H1 (cell line): Measurements from ENCODE around the gene KCNMB4. TPM values are rescaled to one million over a fixed set of nuclear protein-coding genes. Genes with fewer than 3 reads are reported as not detected.
A peak's percentile ranks its signal among the peaks of the same experiment; 100 is the strongest.

Experiments
- CTCF ChIA-PET: fragments of 300-600 bp; sonication (Branson Sonifier 250); formaldehyde crosslinking; loops from one replicate; lab custom pipeline; 2021; ENCODE audit not compliant: partially characterized antibody; lab: Charles Lee
- POLR2A ChIA-PET: fragments of 300-600 bp; sonication (Branson Sonifier 250); formaldehyde crosslinking; loops from one replicate; lab custom pipeline; 2021; ENCODE audit warnings: inconsistent platforms; ENCODE audit not compliant: partially characterized antibody; lab: Charles Lee
- DNase-seq, 2 experiments: peaks; one replicate each; pipeline versions ENCODE4 v3.0.0 to v3.0.0-alpha.2; 2010 to 2022; ENCODE audit warnings: low spot score in 2 of 2, low read depth in 1 of 2, mixed read lengths in 1 of 2
- FAIRE-seq: peaks from 2 replicates; lab custom pipeline; 2011; peaks lifted over from hg19 to GRCh38; lab: Jason Lieb, UNC
- H2AFZ ChIP-seq: 2 replicates; pipeline ENCODE4 v1.8.1; 2012; ENCODE audit warnings: low read length, inconsistent platforms
- H2AK5ac ChIP-seq: 2 replicates; pipeline ENCODE4 v1.6.1; 2013; ENCODE audit warnings: low read depth, low read length
- H2BK120ac ChIP-seq: replicated peaks from 2 replicates; pipeline ENCODE3; 2013; ENCODE audit warnings: low read depth, low read length, inconsistent platforms
- H2BK12ac ChIP-seq: 2 replicates; pipeline ENCODE4 v1.6.1; 2013; ENCODE audit warnings: low read depth, low read length
- H2BK15ac ChIP-seq: 2 replicates; pipeline ENCODE4 v1.6.1; 2013; ENCODE audit warnings: low read length
- H2BK20ac ChIP-seq: 2 replicates; pipeline ENCODE4 v1.6.1; 2013; ENCODE audit warnings: low read length
- H2BK5ac ChIP-seq: 2 replicates; pipeline ENCODE4 v1.6.1; 2013; ENCODE audit warnings: low read depth, low read length
- H3K14ac ChIP-seq: 2 replicates; pipeline ENCODE4 v1.6.1; 2013; ENCODE audit warnings: inconsistent platforms; ENCODE audit not compliant: insufficient read length
- H3K18ac ChIP-seq: 2 replicates; pipeline ENCODE4 v1.6.1; 2013; ENCODE audit warnings: low read length; ENCODE audit errors: extremely low read depth
- H3K23ac ChIP-seq: 2 replicates; pipeline ENCODE4 v1.6.1; 2013; ENCODE audit warnings: inconsistent platforms; ENCODE audit not compliant: insufficient read length
- H3K23me2 ChIP-seq: 2 replicates; pipeline ENCODE4 v1.6.1; 2013; ENCODE audit warnings: low read depth, low read length
- H3K27ac ChIP-seq: 2 replicates; pipeline ENCODE4 v1.6.1; 2011; ENCODE audit warnings: low read depth, low read length, inconsistent platforms
- H3K27me3 ChIP-seq, 4 experiments: replicated peaks in 1 of 4; 1 replicate in 1 of 4; 2 replicates in 3 of 4; pipeline versions ENCODE4 v1.6.1 to v1.8.1; 2011 to 2013; ENCODE audit warnings: low read length in 3 of 4, mild to moderate bottlenecking in 3 of 4, inconsistent platforms in 2 of 4, mixed read lengths in 2 of 4, moderate library complexity in 1 of 4; ENCODE audit not compliant: control insufficient read depth in 3 of 4, insufficient read depth in 3 of 4; ENCODE audit errors: extremely low read depth in 1 of 4
- H3K36me3 ChIP-seq, 4 experiments: 2 replicates each; pipeline versions ENCODE4 v1.6.1 to v1.8.1; 2011 to 2013; ENCODE audit warnings: mild to moderate bottlenecking in 4 of 4, low read length in 3 of 4, moderate library complexity in 2 of 4, control low read depth in 1 of 4, inconsistent platforms in 1 of 4; ENCODE audit not compliant: insufficient read depth in 4 of 4, control insufficient read depth in 2 of 4
- H3K4ac ChIP-seq: replicated peaks from 2 replicates; pipeline ENCODE3; 2013; ENCODE audit warnings: low read length, low read depth, mixed read lengths, inconsistent platforms; ENCODE audit not compliant: insufficient read length
- H3K4me1 ChIP-seq, 4 experiments: replicated peaks in 1 of 4; 1 replicate in 1 of 4; 2 replicates in 3 of 4; pipeline versions ENCODE4 v1.6.1 to v1.8.1; 2011 to 2013; ENCODE audit warnings: low read length in 3 of 4, inconsistent platforms in 2 of 4, mixed read lengths in 1 of 4; ENCODE audit not compliant: insufficient read depth in 4 of 4, control insufficient read depth in 3 of 4
- H3K4me2 ChIP-seq, 2 experiments: 2 replicates each; pipeline versions ENCODE4 v1.6.1 to v1.8.1; 2011 to 2013; ENCODE audit warnings: low read depth in 2 of 2, low read length in 2 of 2, control low read depth in 1 of 2, inconsistent platforms in 1 of 2, mild to moderate bottlenecking in 1 of 2; ENCODE audit not compliant: insufficient read depth in 1 of 2
- H3K4me3 ChIP-seq, 4 experiments: fragments of 200-600, 300-600 bp in 1 of 4; sonication (generic), shearing (Covaris generic), sonication (Bioruptor Twin) in 1 of 4; 2 replicates each; pipeline versions ENCODE4 v1.5.1 to v1.8.1; 2011 to 2016; ENCODE audit warnings: low read length in 4 of 4, low read depth in 3 of 4, control low read depth in 2 of 4, inconsistent platforms in 2 of 4, mild to moderate bottlenecking in 2 of 4, mixed read lengths in 1 of 4, moderate library complexity in 1 of 4; ENCODE audit not compliant: insufficient read depth in 2 of 4; ENCODE audit errors: extremely low read depth in 1 of 4
- H3K56ac ChIP-seq: replicated peaks from 2 replicates; pipeline ENCODE3; 2013; ENCODE audit warnings: low read depth, mild to moderate bottlenecking, mixed read lengths, low read length, inconsistent platforms; ENCODE audit not compliant: insufficient read length
- H3K79me1 ChIP-seq: 2 replicates; pipeline ENCODE4 v1.6.1; 2013; ENCODE audit warnings: low read depth, low read length, control low read depth
- H3K79me2 ChIP-seq, 2 experiments: 2 replicates each; pipeline versions ENCODE4 v1.6.1 to v1.8.1; 2012 to 2013; ENCODE audit warnings: low read length in 2 of 2, mild to moderate bottlenecking in 2 of 2, inconsistent platforms in 1 of 2; ENCODE audit not compliant: insufficient read depth in 2 of 2, control insufficient read depth in 1 of 2
- H3K9ac ChIP-seq, 4 experiments: replicated peaks in 1 of 4; 1 replicate in 1 of 4; 2 replicates in 3 of 4; pipeline versions ENCODE4 v1.6.1 to v1.8.1; 2011 to 2013; ENCODE audit warnings: low read depth in 3 of 4, low read length in 3 of 4, control low read depth in 2 of 4, mild to moderate bottlenecking in 2 of 4, moderate library complexity in 2 of 4, inconsistent platforms in 1 of 4; ENCODE audit errors: extremely low read depth in 1 of 4
- H3K9me3 ChIP-seq, 2 experiments: 2 replicates each; pipeline versions ENCODE4 v1.6.1 to v1.8.1; 2012 to 2013; ENCODE audit warnings: mild to moderate bottlenecking in 2 of 2, moderate library complexity in 2 of 2, control low read depth in 1 of 2, inconsistent platforms in 1 of 2, low read depth in 1 of 2, low read length in 1 of 2, mixed read lengths in 1 of 2; ENCODE audit not compliant: insufficient read depth in 2 of 2
- H4K20me1 ChIP-seq, 2 experiments: replicated peaks in 1 of 2; 2 replicates each; pipeline versions ENCODE3 to v1.8.1; 2011 to 2013; ENCODE audit warnings: inconsistent platforms in 2 of 2, low read length in 2 of 2, mild to moderate bottlenecking in 1 of 2; ENCODE audit not compliant: insufficient read depth in 2 of 2, control insufficient read depth in 1 of 2
- H4K5ac ChIP-seq: 2 replicates; pipeline ENCODE4 v1.6.1; 2013; ENCODE audit warnings: low read length, low read depth, mixed read lengths, inconsistent platforms; ENCODE audit not compliant: insufficient read length
- H4K8ac ChIP-seq: 2 replicates; pipeline ENCODE4 v1.8.0; 2013; ENCODE audit warnings: mild to moderate bottlenecking, moderate library complexity, low read length, inconsistent platforms; ENCODE audit not compliant: insufficient read depth; ENCODE audit errors: extremely low read depth
- H4K91ac ChIP-seq: replicated peaks from 2 replicates; pipeline ENCODE3; 2013; ENCODE audit warnings: low read length, mixed read lengths, inconsistent platforms; ENCODE audit not compliant: insufficient read length
- CHD2 ChIP-seq: IDR thresholded peaks from 2 replicates; pipeline ENCODE4 v1.6.1; 2012; ENCODE audit warnings: low read length, improper control_type of control experiment
- POU5F1 ChIP-seq: IDR thresholded peaks from 2 replicates; pipeline ENCODE4 v1.6.1; 2011; ENCODE audit warnings: low read depth, mild to moderate bottlenecking, low read length, moderate library complexity
- SRF ChIP-seq: IDR thresholded peaks from 2 replicates; pipeline ENCODE4 v1.6.1; 2011; ENCODE audit warnings: mild to moderate bottlenecking, low read depth, low read length, moderate library complexity
- WGBS, 2 experiments: shearing (Covaris generic) in 1 of 2; methylation state at CpG; one replicate each; pipeline versions ENCODE4 v1.1.6 to v1.1.7; 2013 to 2015; ENCODE audit warnings: low lambda C conversion rate in 2 of 2, mixed read lengths in 2 of 2, inconsistent platforms in 1 of 2, low coverage in 1 of 2, missing lambda C conversion rate in 1 of 2; ENCODE audit not compliant: insufficient replicate concordance in 2 of 2, insufficient coverage in 1 of 2, insufficient read length in 1 of 2; ENCODE audit errors: extremely low coverage in 1 of 2, missing lambda C conversion rate in 1 of 2; 5-methylcytosine and 5-hydroxymethylcytosine counted together
- polyA plus RNA-seq, 7 experiments: library from polyadenylated mRNA; depleted of rRNA in 3 of 7; stranded (reverse) in 5 of 7; unstranded in 2 of 7; fragments of >200 nt in 5 of 7; fragments of 200-250 nt in 2 of 7; gene quantifications; 1 replicate in 5 of 7; 2 replicates in 1 of 7; 4 replicates in 1 of 7; pipeline versions ENCODE4 v1.2.1 to v1.2.3, GENCODE V29; 2011 to 2013; ENCODE audit warnings: missing spikeins in 2 of 7, mixed read lengths in 2 of 7
- total RNA-seq: library from RNA; stranded (reverse); fragmentation: NEBNext Ultra II Directional; extraction: Animal tissue kit (Norgen Biotek cat#: 25700); gene quantifications from 2 replicates; pipeline ENCODE4 v1.2.1, GENCODE V29; 2021

KCNMB4 gene
- total and polyA plus RNA-seq, 2 of the 8 experiments (the other 6 are each of a cell fraction or from before 2014, with no cell fraction given), result 10.9 to 16.0 TPM

DNA sequence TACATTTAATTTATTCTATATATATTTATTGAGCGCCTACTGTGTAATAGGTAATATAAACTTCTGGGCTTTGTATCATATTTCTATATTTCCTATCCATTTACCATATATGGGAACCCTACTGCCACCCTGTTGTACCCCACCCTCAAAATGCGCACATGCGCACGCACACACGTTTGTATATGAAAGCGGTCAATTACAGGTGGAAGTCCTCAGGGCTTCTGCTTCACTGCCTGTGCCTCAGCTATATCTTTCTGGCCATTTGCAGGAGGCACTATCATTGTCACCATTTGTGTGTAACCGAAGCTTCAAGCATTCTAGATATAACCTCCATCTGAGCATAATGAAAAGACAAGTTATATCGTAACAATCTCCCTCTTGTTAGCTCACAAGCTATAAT lies 31.3 kb upstream of the KCNMB4 start:
- Histone ChIP-seq H2BK5ac (no peak overlapping the region), H2BK12ac (no peak overlapping the region), H3K23ac (no peak overlapping the region), H2BK15ac (no peak overlapping the region), H4K20me1 (no peaks in the 10 kb centered on the region), H3K23me2 (no peaks in the 10 kb centered on the region), H3K4me3 (no peak overlapping the region), H2AK5ac (no peak overlapping the region), H2BK120ac (no peak overlapping the region), H3K9ac (no peak overlapping the region), H4K5ac (no peak overlapping the region), H2BK20ac (no peak overlapping the region), H3K14ac (no peak overlapping the region), H3K79me1 (no peaks in the 10 kb centered on the region), H3K4me1 (peaks cover 0 to 3% (median 2%) of the 10 kb centered on the region in 4 experiments; a peak in 1 of 7 replicates), H3K27ac (peak overlapping the region; percentile 38; the same call in 1 of the 2 replicates), H3K36me3 (peaks cover 7 to 34% (median 22%) of the 10 kb centered on the region in 4 experiments), H3K4me2 (peak overlapping the region in 1 of 2 experiments; percentile 39; a peak in 1 of 4 replicates), H3K18ac (no peak overlapping the region), H3K9me3 (no peaks in the 10 kb centered on the region), H2AFZ (no peak overlapping the region), H3K4ac (no peak overlapping the region), H3K56ac (no peak overlapping the region), H4K91ac (no peak overlapping the region), H4K8ac (no peak overlapping the region), H3K79me2 (no peaks in the 10 kb centered on the region), H3K27me3 (no peaks in the 10 kb centered on the region)
- DNase-seq (no peak), FAIRE-seq (peak; percentile 50)
- POLR2A ChIA-PET, result interaction anchor here (1.1 kb wide), 1 partner anchor 32 kb away, joined by 5 read pairs; no protein-coding TSS in a partner anchor
- CTCF ChIA-PET, result no interaction called here
- TF ChIP-seq CHD2 (no peak), POU5F1 (peak; percentile 58; the same call in 1 of the 2 replicates), SRF (0 out of 2 replicates have a peak, but pooled peaks have one; percentile 11)
- 88% methylated on average over 8 of the region's 8 CpGs; no CpG with 5 or more reads in 1 of the 2 experiments for WGBS, 2 experiments
